Skeletal muscle cell (primary cell): ENCODE results near the gene SLC13A1.
"Not testable (repeated sequence)": the region's sequence is repeated elsewhere in the genome, so short reads cannot be mapped to it uniquely, and the experiment has no call there.

Source experiments
- DNase-seq: peaks from one replicate; pipeline ENCODE4 v3.0.0-alpha.2; 2010; ENCODE audit warnings: low read depth
- H3K4me3 ChIP-seq: 2 replicates; pipeline ENCODE4 v1.5.1; 2011; ENCODE audit warnings: low read depth, mild to moderate bottlenecking, control low read depth, low read length, moderate library complexity

The SLC13A1 gene, protein sequence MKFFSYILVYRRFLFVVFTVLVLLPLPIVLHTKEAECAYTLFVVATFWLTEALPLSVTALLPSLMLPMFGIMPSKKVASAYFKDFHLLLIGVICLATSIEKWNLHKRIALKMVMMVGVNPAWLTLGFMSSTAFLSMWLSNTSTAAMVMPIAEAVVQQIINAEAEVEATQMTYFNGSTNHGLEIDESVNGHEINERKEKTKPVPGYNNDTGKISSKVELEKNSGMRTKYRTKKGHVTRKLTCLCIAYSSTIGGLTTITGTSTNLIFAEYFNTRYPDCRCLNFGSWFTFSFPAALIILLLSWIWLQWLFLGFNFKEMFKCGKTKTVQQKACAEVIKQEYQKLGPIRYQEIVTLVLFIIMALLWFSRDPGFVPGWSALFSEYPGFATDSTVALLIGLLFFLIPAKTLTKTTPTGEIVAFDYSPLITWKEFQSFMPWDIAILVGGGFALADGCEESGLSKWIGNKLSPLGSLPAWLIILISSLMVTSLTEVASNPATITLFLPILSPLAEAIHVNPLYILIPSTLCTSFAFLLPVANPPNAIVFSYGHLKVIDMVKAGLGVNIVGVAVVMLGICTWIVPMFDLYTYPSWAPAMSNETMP

GRCh38 chr7:123199883-123200282 is at the start of gene SLC13A1:
Gene SLC13A1 (minus strand): TSS chr7:123199969. CDS start chr7:123199946, 23 bp downstream.
- no peak within 1 kb of the TSS for H3K4me3 ChIP-seq
- DNase-seq, result no peak

GRCh38 chr7:123244768-123245167 is 45.0 kb upstream of the SLC13A1 start:
- no peak overlapping the region for H3K4me3 ChIP-seq

DNA sequence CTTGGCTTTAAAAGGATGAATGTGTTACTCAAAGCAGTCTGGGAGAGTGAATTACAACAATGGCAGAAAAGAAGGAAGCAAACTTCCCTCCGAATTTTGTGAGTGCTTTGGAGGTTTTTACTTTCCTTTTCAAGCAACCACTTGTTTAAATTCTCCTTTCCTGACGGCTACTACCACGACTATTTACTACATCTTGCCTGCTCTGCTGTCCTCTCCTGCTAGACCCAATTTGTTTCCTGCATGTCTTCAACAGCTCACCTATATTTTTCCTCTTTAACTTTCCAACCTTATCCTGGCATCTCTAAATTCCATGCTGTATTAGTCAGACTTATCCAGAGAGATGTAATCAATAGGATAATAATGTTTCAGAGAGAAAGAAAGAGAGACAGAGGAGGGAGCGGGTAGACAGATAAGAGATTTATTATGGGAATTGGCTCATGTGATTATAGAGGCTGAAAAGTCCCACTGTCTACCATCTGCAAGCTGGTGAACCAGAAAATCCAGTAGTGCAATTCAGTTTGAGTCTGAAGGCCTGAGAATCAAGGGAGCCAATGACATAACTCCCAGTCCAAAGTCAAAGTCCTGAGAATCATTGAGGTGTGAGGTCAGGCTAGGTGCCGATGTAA is 42.8 kb upstream of the SLC13A1 start:
- DNase-seq, result no peak
- no peak overlapping the region for H3K4me3 ChIP-seq

More at GRCh38 chr7:123244768-123245167, 45.0 kb upstream of the SLC13A1 start:
- no peak for DNase-seq

DNA sequence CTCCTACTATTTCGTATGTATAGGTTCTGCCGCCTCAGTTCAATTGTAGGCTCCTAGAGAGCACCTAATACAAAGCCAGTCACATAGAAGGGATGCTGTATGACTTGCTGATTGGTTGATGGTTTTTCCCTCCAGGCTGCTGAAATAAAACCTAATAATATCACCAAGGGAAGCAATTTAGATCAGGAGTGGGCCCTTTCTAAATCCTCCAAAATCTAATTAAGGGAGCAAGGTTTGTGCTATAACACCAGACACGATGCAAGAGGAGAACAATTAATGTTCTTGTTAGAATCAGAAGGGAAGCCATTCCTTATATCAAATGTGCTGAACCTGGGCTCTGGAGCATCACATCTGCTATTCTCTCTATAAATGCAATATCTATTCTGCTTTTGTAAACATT is 42.0 kb upstream of the SLC13A1 start:
- no peak overlapping the region for H3K4me3 ChIP-seq
- DNase-seq, result no peak

DNA sequence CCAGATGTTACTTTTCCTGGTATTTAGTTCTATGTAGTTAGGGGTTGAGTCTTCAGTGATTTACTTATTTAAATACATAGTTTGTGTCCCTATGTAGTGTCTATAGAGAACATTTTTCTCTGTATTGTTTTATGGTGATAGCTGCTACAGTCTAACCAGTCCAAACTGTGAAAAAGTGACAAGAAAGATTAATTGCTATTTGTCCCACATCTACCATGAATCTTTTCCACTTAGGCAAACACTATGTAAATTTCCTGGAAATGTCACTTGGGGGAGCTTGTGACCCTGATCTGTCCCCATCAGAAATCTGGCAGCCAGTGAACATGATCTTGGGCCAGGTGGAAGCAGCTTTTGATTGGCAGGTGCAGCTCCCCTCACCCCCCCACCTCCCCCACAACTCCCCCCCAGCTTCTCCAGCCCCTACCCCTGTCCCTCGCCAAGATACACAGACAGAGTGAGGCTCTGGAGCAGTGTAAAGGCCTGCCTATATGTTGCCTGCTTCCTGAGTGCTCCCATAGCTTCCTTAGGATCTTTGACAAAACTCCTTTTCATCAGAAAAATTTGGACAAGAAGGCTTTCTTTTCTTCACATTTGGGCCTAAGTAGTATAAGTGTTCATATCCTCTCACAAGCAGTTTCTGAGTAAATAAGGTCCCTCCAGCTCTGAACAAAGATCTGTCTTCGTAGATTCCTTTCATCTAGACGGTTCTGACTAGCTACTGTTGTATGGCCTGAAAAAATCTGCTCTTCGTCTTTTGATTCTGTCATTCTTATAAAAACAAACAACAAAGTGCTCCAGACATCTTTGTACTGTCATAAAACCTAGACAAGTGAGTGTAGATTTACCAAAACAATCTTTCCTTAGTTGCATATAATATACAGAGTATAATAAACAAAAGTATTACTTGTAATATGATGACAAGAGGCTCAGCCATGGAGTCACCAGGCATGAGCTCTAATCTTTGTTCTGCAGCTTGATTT is 31.5 kb upstream of the SLC13A1 start:
- no peak for DNase-seq
- H3K4me3 ChIP-seq, result no peak overlapping the region

GRCh38 chr7:123230603-123231002 is 30.8 kb upstream of the SLC13A1 start:
- no peak overlapping the region for H3K4me3 ChIP-seq
- DNase-seq, result no peak

GRCh38 chr7:123230147-123230546 is 30.4 kb upstream of the SLC13A1 start:
- no peak for DNase-seq
- no peak overlapping the region for H3K4me3 ChIP-seq

DNA sequence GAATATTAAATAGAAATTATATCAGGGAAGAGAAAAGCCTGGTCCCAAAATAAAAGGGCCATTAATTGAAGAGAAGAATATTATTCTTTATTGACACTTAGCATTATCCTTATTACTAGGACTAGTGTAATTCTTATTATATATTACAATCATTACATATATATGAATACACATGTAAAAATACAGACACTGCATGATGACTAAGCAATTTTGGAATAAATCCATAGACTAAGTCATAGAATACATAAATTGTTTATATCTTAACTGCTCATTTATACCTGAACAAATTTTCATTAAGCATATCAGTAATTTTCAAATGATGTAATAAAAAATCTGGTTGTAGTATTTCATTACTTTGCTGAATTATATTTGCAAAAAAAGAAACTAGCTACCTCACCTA is 29.7 kb upstream of the SLC13A1 start:
- no peak for DNase-seq
- H3K4me3 ChIP-seq, result no peak overlapping the region

- H3K4me3 ChIP-seq, DNase-seq: not testable (repeated sequence)
Measured at GRCh38 chr7:123227666-123228065, 27.9 kb upstream of the SLC13A1 start.

- peak; percentile 7 for DNase-seq
- no peak overlapping the region for H3K4me3 ChIP-seq
Measured at GRCh38 chr7:123220396-123220795, 20.6 kb upstream of the SLC13A1 start.

- H3K4me3 ChIP-seq, result no peak overlapping the region
- DNase-seq, result no peak
Measured at GRCh38 chr7:123218866-123219265, 19.1 kb upstream of the SLC13A1 start.

DNA sequence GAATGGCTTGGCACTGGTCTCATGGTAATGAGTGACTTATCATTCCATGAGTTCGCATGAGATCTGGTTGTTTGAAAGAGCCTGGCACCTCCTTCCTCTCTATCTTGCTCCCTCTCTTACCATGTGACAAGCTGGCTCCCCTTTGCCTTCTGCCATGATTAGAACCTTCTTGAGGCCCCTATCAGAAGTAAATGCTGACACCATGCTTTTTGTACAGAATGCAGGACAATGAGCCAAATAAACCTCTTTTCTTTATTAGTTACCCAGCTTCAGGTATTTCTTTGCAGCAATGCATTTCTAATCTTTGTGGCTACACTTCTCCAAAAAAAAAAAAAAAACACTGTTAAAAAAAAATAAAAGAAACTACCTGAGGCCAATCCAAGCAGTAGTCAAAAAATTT is 17.1 kb upstream of the SLC13A1 start:
- DNase-seq, result no peak

GRCh38 chr7:123215350-123215749 is 15.6 kb upstream of the SLC13A1 start:
- no peak overlapping the region for H3K4me3 ChIP-seq
- no peak for DNase-seq

More for the DNA sequence above, 17.1 kb upstream of the SLC13A1 start:
- no peak overlapping the region for H3K4me3 ChIP-seq

DNA sequence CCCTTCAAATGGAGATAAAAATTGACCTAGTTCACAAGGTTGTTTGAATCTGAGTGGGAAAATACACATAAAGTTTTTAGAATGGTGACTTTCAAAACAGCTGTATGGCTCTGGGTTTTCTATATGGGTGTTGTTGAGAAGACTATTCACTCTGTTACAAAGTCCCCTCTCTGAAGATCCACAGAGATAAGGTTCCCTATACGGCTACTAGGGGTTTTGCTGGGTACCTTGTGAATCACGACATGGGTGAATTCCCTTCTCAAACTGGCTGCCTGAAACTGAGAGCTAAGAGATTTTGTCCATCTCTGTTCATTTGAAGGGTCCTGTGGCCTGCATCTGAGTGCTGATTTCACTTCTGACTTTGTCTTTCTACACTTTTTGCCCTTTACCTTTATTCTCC is 11.8 kb upstream of the SLC13A1 start:
- DNase-seq, result no peak
- no peak overlapping the region for H3K4me3 ChIP-seq

DNA sequence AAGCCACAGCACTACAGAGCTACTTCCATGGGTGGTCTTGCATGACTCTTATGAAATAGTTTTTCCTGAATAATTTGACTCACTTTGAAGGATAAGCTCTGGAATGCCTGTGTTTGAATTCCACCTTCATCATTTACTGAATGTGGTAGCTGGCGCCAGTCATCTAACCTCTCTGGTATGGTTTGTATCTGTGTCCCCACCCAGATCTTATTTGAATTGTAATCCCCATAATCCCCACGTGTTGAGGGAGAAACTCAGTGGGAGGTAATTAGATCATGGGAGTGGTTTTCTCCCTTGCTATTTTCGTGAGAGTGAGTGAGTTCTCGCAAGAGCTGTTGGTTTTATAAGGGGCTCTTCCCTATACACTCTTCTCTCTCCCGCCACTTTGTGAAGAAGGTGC is 11.2 kb upstream of the SLC13A1 start:
- H3K4me3 ChIP-seq, result no peak overlapping the region
- DNase-seq, result no peak

DNA sequence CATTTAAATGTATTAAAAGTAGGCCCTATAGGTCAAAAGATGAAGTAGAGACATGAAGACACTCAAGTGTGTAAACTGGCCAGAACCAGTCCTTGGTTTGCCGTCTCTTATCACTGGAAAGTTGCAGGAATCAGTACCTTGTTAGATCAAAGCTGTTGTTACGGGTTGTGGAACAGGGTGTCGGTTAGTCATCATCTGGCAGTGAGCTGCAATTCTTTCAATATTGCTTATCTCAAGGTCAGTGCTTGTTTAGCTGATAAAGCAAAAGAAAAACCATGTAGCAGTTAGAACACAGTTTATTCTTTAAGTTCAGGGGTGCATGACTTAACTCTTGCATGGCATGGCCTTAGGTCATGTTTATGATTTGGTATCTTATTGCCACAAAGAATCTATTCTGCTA is 10.0 kb upstream of the SLC13A1 start:
- DNase-seq, result no peak
- H3K4me3 ChIP-seq, result no peak overlapping the region

DNA sequence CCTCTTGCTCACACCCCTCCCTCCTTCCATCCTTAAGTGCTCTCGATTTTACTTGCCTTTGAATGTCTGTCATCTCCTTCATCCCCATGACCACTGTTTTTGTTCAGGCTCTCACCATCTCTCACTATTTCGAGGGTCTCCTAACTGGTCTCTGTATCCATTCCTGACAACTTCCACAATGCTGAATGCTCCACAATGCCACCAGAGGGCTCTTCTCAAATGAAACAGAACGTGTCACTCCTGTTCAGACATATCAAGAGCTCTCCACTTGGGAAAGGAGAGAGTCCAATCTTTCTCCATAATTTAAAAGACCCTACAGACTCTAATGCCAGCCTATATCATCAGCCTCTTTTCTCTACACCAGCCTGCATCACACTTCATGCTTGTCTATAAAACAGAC is 9.0 kb upstream of the SLC13A1 start:
- no peak for DNase-seq
- H3K4me3 ChIP-seq, result no peak overlapping the region

GRCh38 chr7:123204206-123204835 is 4.6 kb upstream of the SLC13A1 start:
- H3K4me3 ChIP-seq, result no peak overlapping the region
- DNase-seq, result no peak

- no peak overlapping the region for H3K4me3 ChIP-seq
- DNase-seq, result no peak
Measured at GRCh38 chr7:123201901-123202300, 2.1 kb upstream of the SLC13A1 start.
